Thoracic aorta (tissue), 2 donors: ENCODE results near the gene ATP6V0A4. TPM values are rescaled to one million over a fixed set of nuclear protein-coding genes. Genes with fewer than 3 reads are reported as not detected.

Source experiments
- ATAC-seq: fragments of 150-250 bp; one replicate; pipeline ENCODE4 v1.8.0; 2017; ENCODE audit warnings: low read depth; ENCODE audit not compliant: insufficient number of reproducible peaks, low FRiP score
- DNase-seq: peaks from one replicate; pipeline ENCODE4 v3.0.0-alpha.2; 2020; ENCODE audit warnings: low spot score
- H3K27ac ChIP-seq, 2 donors: fragments of 200-600 bp; sonication (generic); 1 replicate in 1 of 2; 2 replicates in 1 of 2; pipeline ENCODE4 v1.5.1; 2016; ENCODE audit warnings: mild to moderate bottlenecking in 2 of 2, moderate library complexity in 2 of 2
- H3K27me3 ChIP-seq: fragments of 200-600 bp; sonication (generic); replicated peaks from 2 replicates; pipeline ENCODE4 v1.6.0; 2016; ENCODE audit warnings: mild to moderate bottlenecking; ENCODE audit not compliant: insufficient read depth
- H3K36me3 ChIP-seq: fragments of 200-600 bp; sonication (generic); one replicate; pipeline ENCODE4 v1.5.1; 2016
- H3K4me1 ChIP-seq, 2 donors: fragments of 200-600 bp; sonication (generic); 1 replicate in 1 of 2; 2 replicates in 1 of 2; pipeline versions ENCODE4 v1.5.1 to v1.6.0; 2016; ENCODE audit warnings: low read depth in 2 of 2, mild to moderate bottlenecking in 1 of 2; ENCODE audit not compliant: control insufficient read depth in 1 of 2
- H3K4me3 ChIP-seq: fragments of 200-600 bp; sonication (generic); 2 replicates; pipeline ENCODE4 v1.5.1; 2016; ENCODE audit warnings: mild to moderate bottlenecking
- H3K9me3 ChIP-seq: fragments of 200-600 bp; sonication (generic); 2 replicates; pipeline ENCODE4 v1.5.1; 2016
- total RNA-seq, 2 donors: library from RNA; depleted of rRNA; stranded (reverse); fragments of >200 nt; gene quantifications; one replicate each; pipeline versions ENCODE4 v1.1.0 to v1.2.3, GENCODE V29; 2016
- TF ChIP-seq, protein P1 (sequence below): fragments of 200-600 bp; sonication (generic); IDR thresholded peaks from one replicate; pipeline ENCODE4 v1.5.1; 2019; ENCODE audit warnings: antibody characterized with exemption

ATP6V0A4 gene
- total RNA-seq, 2 donors from 2014 or later: not detected

DNA sequence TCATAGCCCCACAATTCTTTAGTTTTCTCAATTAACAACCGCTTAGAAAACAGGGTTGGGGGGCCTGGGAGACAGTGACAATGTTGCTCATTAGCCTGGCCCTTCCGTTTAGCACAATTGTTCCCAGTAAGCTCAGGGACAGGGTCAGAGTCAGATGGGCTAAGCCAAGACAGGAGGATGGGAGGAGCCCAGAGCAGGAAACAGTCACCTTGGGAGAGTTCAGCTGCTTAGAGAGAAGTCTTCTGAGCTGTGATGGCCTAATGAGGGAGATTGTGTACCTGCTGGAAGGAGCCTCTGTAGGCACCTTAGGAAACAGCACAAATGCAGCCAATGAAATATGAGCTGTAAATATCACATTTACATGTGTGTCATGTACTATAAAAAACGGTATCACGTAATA lies 132.7 kb downstream of the ATP6V0A4 start:
- Histone ChIP-seq H3K9me3 (no peaks in the 10 kb centered on the region), H3K4me1 (peaks cover 0 to 5% of the 10 kb centered on the region in 2 donors), H3K4me3 (no peak overlapping the region), H3K36me3 (no peaks in the 10 kb centered on the region), H3K27me3 (no peaks in the 10 kb centered on the region), H3K27ac (no peak overlapping the region)
- TF ChIP-seq, protein P1, sequence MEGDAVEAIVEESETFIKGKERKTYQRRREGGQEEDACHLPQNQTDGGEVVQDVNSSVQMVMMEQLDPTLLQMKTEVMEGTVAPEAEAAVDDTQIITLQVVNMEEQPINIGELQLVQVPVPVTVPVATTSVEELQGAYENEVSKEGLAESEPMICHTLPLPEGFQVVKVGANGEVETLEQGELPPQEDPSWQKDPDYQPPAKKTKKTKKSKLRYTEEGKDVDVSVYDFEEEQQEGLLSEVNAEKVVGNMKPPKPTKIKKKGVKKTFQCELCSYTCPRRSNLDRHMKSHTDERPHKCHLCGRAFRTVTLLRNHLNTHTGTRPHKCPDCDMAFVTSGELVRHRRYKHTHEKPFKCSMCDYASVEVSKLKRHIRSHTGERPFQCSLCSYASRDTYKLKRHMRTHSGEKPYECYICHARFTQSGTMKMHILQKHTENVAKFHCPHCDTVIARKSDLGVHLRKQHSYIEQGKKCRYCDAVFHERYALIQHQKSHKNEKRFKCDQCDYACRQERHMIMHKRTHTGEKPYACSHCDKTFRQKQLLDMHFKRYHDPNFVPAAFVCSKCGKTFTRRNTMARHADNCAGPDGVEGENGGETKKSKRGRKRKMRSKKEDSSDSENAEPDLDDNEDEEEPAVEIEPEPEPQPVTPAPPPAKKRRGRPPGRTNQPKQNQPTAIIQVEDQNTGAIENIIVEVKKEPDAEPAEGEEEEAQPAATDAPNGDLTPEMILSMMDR: no peak
- DNase-seq (no peak), ATAC-seq (no peak)

DNA sequence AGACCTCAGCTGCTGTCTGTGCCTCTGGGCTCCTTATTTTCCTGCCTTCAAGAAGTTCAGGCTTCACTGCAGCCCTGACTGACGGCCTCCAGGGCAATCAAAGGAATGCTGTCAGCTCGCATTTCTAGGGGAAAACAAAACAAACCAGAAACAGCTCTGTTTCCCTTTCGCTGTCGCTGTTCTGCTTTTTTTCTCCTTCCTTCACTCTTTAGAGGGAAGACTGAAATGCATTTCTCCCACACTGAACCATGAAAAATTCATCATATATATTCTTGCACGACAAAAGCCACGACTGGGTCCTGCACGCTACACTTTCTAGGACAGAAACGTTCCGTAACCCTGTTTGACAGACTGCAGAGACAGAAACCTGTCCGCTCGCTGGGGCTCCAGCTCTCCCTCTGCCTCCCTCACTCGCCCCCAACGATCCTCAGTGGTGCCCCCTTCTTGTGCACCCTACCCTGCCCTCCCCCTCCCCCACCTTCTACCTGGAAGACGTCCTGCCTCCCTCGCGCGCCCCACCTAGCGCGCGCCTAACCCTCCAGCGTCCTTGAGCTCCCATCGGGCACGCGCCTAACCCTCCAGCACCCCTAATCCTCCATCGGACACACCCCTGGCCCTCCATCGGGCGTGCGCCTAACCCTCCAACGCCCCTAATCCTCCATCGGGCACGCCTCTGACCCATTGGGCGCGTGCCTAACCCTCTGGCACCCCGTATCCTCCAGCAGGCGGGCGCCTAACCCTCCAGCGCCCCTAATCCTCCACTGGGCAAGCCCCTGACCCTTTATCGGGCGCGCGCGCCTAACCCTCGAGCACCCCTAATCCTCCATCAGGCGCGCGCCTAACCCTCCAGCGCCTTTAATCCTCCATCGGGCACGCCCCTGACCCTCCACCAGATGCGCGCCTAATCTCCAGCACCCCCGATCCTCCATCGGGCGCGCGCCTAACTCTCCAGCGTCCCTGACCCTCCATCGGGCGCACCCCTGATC lies 134.0 kb downstream of the ATP6V0A4 start:
- H3K4me3 ChIP-seq: peak overlapping the region; percentile 46
- H3K9me3 ChIP-seq: no peaks in the 10 kb centered on the region
- no peak overlapping the region for H3K27ac ChIP-seq
- TF ChIP-seq, protein P1: no peak
- H3K36me3 ChIP-seq: no peaks in the 10 kb centered on the region
- ATAC-seq (no peak), DNase-seq (no peak)
- peaks cover 0 to 5% of the 10 kb centered on the region in 2 donors for H3K4me1 ChIP-seq
- no peaks in the 10 kb centered on the region for H3K27me3 ChIP-seq

DNA sequence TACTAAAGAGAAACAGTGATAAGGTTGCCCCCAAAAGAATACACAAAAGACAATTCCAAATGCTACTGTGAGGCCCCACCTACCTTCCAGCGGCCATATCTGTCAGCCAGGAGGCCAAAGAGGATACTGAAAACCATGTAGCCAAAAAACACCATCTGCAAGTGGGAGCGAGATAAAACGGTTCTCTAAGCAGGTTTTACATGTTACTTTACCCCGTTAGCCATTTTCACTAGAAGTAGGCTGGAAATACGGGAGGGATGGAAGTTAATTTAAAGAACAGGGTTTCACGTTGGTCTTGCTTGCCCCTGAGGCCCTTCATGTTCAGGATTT lies 135.0 kb downstream of the ATP6V0A4 start:
- H3K27me3 ChIP-seq: no peaks in the 10 kb centered on the region
- TF ChIP-seq, protein P1: no peak
- H3K9me3 ChIP-seq: no peaks in the 10 kb centered on the region
- no peak overlapping the region for H3K4me3 ChIP-seq
- ATAC-seq (no peak), DNase-seq (no peak)
- H3K27ac ChIP-seq: no peak overlapping the region
- H3K36me3 ChIP-seq: no peaks in the 10 kb centered on the region
- peaks cover 0 to 5% of the 10 kb centered on the region in 2 donors for H3K4me1 ChIP-seq

DNA sequence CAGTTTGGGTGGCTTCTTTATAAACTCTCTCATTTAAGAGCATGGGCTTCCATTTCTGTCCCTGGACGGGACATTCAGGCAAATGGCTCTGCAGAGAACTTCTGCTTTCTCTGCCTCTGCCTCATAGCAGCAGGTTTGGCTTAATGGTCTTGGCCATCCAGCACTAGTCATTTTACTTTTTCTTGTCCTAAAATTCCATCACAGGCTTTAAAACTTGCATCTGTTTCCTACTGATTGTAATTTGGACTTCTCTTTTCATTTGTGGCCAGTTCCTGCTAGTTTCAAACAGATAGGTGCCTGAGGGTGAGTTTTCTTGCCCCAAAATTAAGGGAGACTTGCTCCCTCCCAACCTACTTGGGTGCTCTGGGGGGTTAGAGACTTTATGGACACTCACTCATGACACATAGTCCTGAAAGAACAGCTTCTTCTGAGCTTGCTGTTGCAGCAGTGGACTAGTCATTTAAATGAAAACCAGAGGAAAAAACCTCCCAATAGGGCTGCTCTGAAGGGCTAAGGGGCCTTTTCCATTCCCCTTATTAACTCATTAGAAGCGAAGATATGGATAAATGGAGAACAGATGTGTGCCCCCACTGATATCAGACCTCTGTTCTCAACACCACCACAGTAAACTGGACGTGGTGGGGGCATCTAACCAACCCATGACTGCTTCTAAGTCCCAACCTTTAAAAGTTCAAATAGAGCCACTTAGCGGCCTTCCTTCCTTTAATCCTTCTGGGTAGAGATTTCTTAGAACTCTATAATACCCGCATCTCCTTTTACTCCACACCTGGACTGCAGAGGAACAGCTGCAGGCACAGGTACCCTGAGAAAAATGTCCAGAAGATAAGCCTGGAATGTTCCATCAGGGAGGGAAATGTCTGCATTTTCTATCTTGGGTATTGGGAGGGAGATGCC lies 135.7 kb downstream of the ATP6V0A4 start:
- H3K4me3 ChIP-seq: no peak overlapping the region
- H3K36me3 ChIP-seq: no peaks in the 10 kb centered on the region
- H3K4me1 ChIP-seq: peaks cover 0 to 5% of the 10 kb centered on the region in 2 donors
- TF ChIP-seq, protein P1: no peak
- ATAC-seq (no peak), DNase-seq (no peak)
- H3K27me3 ChIP-seq: no peaks in the 10 kb centered on the region
- H3K27ac ChIP-seq: no peak overlapping the region
- no peaks in the 10 kb centered on the region for H3K9me3 ChIP-seq

DNA sequence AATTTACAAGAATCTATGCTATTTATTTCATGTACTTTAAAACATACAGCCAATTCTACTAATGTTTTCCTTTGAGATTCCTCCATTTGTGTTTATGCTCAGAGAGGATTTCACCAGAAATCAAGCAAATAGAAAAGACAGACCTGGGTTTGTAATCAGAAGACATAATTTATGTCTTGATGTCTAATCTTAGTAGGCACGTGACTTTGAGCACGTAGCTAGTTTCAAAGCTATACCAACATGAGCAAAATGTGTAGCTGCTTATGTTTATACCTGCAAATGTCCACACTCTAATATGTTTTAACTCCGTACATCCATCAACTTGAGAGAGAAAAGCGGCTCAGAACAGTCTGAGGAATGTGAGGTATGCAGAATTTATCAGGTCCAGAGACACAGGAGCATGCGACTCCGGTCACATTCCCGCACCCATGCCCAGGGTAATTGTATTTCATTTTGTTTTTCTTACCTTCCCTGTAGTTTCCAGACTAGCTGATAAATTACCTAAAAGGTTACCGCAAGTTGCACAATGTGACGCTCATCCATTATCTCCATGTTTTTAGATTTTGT lies 136.8 kb downstream of the ATP6V0A4 start:
- DNase-seq (no peak), ATAC-seq (no peak)
- TF ChIP-seq, protein P1: no peak
- Histone ChIP-seq H3K27ac (no peak overlapping the region), H3K4me1 (peaks cover 0 to 5% of the 10 kb centered on the region in 2 donors), H3K4me3 (no peak overlapping the region), H3K36me3 (no peaks in the 10 kb centered on the region), H3K27me3 (no peaks in the 10 kb centered on the region), H3K9me3 (no peaks in the 10 kb centered on the region)
